ENCODE measurements around the gene SNURF.
"Not testable (repeated sequence)": the region's sequence is repeated elsewhere in the genome, so short reads cannot be mapped to it uniquely, and the experiment has no call there.

The SNURF gene

GRCh38 chr15:24954783-24955530 lies at the start of gene SNURF, which contains the start of gene SNRPN:
Gene SNURF, plus strand, starts transcription at chr15:24954987. Its CDS starts 62 bp downstream, at chr15:24955049.
Gene SNRPN, plus strand, starts transcription at chr15:24954987. Its CDS starts 19,467 bp downstream, at chr15:24974454.
- no peak for DNase-seq

GRCh38 chr15:24916305-24917009 lies 38.3 kb upstream of the SNURF start:
- DNase-seq: no peak

GRCh38 chr15:24917431-24917830 lies 37.4 kb upstream of the SNURF start:
- DNase-seq: no peak

GRCh38 chr15:24919446-24919845 lies 35.3 kb upstream of the SNURF start:
- DNase-seq: no peak

- DNase-seq: not testable (repeated sequence)
Observed at GRCh38 chr15:24922781-24923180, 32.0 kb upstream of the SNURF start.

GRCh38 chr15:24924153-24924552 lies 30.6 kb upstream of the SNURF start:
- no peak for DNase-seq

- no peak for DNase-seq
Observed at GRCh38 chr15:24924621-24925020, 30.2 kb upstream of the SNURF start.

- not testable (repeated sequence) for DNase-seq
Observed at GRCh38 chr15:24931874-24932732, 22.7 kb upstream of the SNURF start.

GRCh38 chr15:24933716-24934115 lies 21.1 kb upstream of the SNURF start:
- DNase-seq: no peak

GRCh38 chr15:24938224-24938623 lies 16.6 kb upstream of the SNURF start:
- not testable (repeated sequence) for DNase-seq

- DNase-seq: no peak
Observed at GRCh38 chr15:24940236-24940635, 14.6 kb upstream of the SNURF start.

- no peak for DNase-seq
Observed at GRCh38 chr15:24943361-24943760, 11.4 kb upstream of the SNURF start.

- no peak for DNase-seq
Observed at GRCh38 chr15:24944954-24945353, 9.8 kb upstream of the SNURF start.

- DNase-seq: no peak
Observed at GRCh38 chr15:24945711-24946110, 9.1 kb upstream of the SNURF start.

GRCh38 chr15:24948495-24948894 lies 6.3 kb upstream of the SNURF start:
- no peak for DNase-seq

- no peak for DNase-seq
Observed at GRCh38 chr15:24955531-24955921, 739 bp downstream of the SNURF start.

GRCh38 chr15:24956111-24956838 lies 1.5 kb downstream of the SNURF start:
- peak; percentile 58 for DNase-seq

GRCh38 chr15:24957691-24958090 lies 2.9 kb downstream of the SNURF start:
- no peak for DNase-seq

- DNase-seq: no peak
Observed at GRCh38 chr15:24961967-24962366, 7.2 kb downstream of the SNURF start.

- DNase-seq: no peak
Observed at GRCh38 chr15:24962880-24963279, 8.1 kb downstream of the SNURF start.

GRCh38 chr15:24966364-24967103 lies 11.7 kb downstream of the SNURF start:
- no peak for DNase-seq

- no peak for DNase-seq
Observed at GRCh38 chr15:24971052-24971451, 16.3 kb downstream of the SNURF start.

Measured in NCI-H187 treated with DMSO at 0.1 percent for 48 hours (cell line).